ENCODE results near the gene ZC2HC1C. TPM values are rescaled to one million over a fixed set of nuclear protein-coding genes. Genes with fewer than 3 reads are reported as not detected.

The ZC2HC1C gene
- total and polyA plus RNA-seq, 9 of the 15 experiments (the other 6 are each of a cell fraction or from before 2014, with no cell fraction given): 6.3 to 9.2 (median 7.7) TPM

GRCh38 chr14:75050852-75051555 lies 18.4 kb upstream of the ZC2HC1C start, which contains the start of gene MLH3 (continued):
- TF ChIP-seq, protein P1, sequence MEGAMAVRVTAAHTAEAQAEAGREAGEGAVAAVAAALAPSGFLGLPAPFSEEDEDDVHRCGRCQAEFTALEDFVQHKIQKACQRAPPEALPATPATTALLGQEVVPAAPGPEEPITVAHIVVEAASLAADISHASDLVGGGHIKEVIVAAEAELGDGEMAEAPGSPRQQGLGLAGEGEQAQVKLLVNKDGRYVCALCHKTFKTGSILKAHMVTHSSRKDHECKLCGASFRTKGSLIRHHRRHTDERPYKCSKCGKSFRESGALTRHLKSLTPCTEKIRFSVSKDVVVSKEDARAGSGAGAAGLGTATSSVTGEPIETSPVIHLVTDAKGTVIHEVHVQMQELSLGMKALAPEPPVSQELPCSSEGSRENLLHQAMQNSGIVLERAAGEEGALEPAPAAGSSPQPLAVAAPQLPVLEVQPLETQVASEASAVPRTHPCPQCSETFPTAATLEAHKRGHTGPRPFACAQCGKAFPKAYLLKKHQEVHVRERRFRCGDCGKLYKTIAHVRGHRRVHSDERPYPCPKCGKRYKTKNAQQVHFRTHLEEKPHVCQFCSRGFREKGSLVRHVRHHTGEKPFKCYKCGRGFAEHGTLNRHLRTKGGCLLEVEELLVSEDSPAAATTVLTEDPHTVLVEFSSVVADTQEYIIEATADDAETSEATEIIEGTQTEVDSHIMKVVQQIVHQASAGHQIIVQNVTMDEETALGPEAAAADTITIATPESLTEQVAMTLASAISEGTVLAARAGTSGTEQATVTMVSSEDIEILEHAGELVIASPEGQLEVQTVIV (CRISPR knock-in tag; IDR thresholded peaks at IDR 0.05; ENCODE audit: borderline replicate concordance): no peak
- TF ChIP-seq, protein P2, sequence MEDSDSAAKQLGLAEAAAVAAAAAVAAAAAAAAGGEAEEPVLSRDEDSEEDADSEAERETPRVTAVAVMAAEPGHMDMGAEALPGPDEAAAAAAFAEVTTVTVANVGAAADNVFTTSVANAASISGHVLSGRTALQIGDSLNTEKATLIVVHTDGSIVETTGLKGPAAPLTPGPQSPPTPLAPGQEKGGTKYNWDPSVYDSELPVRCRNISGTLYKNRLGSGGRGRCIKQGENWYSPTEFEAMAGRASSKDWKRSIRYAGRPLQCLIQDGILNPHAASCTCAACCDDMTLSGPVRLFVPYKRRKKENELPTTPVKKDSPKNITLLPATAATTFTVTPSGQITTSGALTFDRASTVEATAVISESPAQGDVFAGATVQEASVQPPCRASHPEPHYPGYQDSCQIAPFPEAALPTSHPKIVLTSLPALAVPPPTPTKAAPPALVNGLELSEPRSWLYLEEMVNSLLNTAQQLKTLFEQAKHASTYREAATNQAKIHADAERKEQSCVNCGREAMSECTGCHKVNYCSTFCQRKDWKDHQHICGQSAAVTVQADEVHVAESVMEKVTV (CRISPR knock-in tag; IDR thresholded peaks at IDR 0.05): no peak
- TF ChIP-seq HNRNPUL1 (IDR thresholded peaks at IDR 0.05; ENCODE audit: low read length): no peak
- TF ChIP-seq POLR2AphosphoS2 (IDR thresholded peaks at IDR 0.05; ENCODE audit: low read length): no peak; the same call in 1 of the 2 replicates
- TF ChIP-seq, protein P3, sequence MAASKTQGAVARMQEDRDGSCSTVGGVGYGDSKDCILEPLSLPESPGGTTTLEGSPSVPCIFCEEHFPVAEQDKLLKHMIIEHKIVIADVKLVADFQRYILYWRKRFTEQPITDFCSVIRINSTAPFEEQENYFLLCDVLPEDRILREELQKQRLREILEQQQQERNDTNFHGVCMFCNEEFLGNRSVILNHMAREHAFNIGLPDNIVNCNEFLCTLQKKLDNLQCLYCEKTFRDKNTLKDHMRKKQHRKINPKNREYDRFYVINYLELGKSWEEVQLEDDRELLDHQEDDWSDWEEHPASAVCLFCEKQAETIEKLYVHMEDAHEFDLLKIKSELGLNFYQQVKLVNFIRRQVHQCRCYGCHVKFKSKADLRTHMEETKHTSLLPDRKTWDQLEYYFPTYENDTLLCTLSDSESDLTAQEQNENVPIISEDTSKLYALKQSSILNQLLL (CRISPR knock-in tag; IDR thresholded peaks at IDR 0.05; ENCODE audit: borderline replicate concordance): no peak
- TF ChIP-seq ZNF695 (CRISPR knock-in tag; IDR thresholded peaks at IDR 0.05): no peak
- TF ChIP-seq ZNF316 (IDR thresholded peaks at IDR 0.05): no peak
- no peak for TF ChIP-seq JUNB (CRISPR knock-in tag; conservative IDR thresholded peaks at IDR 0.05)
- peak; percentile 22 for TF ChIP-seq KDM5B (IDR thresholded peaks at IDR 0.05; ENCODE audit: insufficient replicate concordance, low read depth, low read length)
- TF ChIP-seq TEAD2 (tag; IDR thresholded peaks at IDR 0.05): no peak
- TF ChIP-seq RFX7 (CRISPR knock-in tag; IDR thresholded peaks at IDR 0.05): no peak
- no peak for TF ChIP-seq ZNF24 (IDR thresholded peaks at IDR 0.05)
- TF ChIP-seq ELF4 (CRISPR knock-in tag; IDR thresholded peaks at IDR 0.05): no peak
- TF ChIP-seq CXXC5 (CRISPR knock-in tag; IDR thresholded peaks at IDR 0.05): peak; percentile 82
- TF ChIP-seq PHB (CRISPR knock-in tag; IDR thresholded peaks at IDR 0.05): no peak
- TF ChIP-seq GTF2F1 (IDR thresholded peaks at IDR 0.05; ENCODE audit: low read depth, low read length): no peak
- TF ChIP-seq JUN (IDR thresholded peaks at IDR 0.05; ENCODE audit: borderline replicate concordance, low read depth, low read length): peak; percentile 29; the same call in 1 of the 2 replicates
- no peak for TF ChIP-seq JUN (CRISPR knock-in tag; IDR thresholded peaks at IDR 0.05; ENCODE audit: borderline replicate concordance)
- no peak for TF ChIP-seq KAT8 (IDR thresholded peaks at IDR 0.05; ENCODE audit: low read depth)
- no peak for TF ChIP-seq ETV6 (IDR thresholded peaks at IDR 0.05; ENCODE audit: borderline replicate concordance in 1 of 2, low read depth in 2 of 2, low read length in 1 of 2)
- no peak for TF ChIP-seq ETV6 (CRISPR knock-in tag; IDR thresholded peaks at IDR 0.05; ENCODE audit: borderline replicate concordance)
- TF ChIP-seq ZBTB2 (IDR thresholded peaks at IDR 0.05): peak; percentile 99

Data from K562 (cell line).